IMR-90 (cell line): ENCODE measurements around the gene ZNF593. TPM values are rescaled to one million over a fixed set of nuclear protein-coding genes. Genes with fewer than 3 reads are reported as not detected.
A peak's percentile ranks its signal among the peaks of the same experiment; 100 is the strongest.

Experiments used
- ATAC-seq: fragments of 200-7000 bp; cut with Tn5 transposase; 2 replicates; pipeline ENCODE4 v1.9.1; 2020; ENCODE audit warnings: low read depth, mild to moderate bottlenecking, moderate library complexity
- BruUV-seq: library from RNA; stranded (reverse); fragments of 400-500 nt; replicated peaks from 2 replicates; lab custom pipeline; 2021; lab: Mats Ljungman, UMichigan
- CTCF ChIA-PET: fragments of 300-600 bp; formaldehyde crosslinking; extraction: SDS; loops from one replicate; lab custom pipeline; 2021; ENCODE audit warnings: antibody characterized with exemption; lab: Yijun Ruan, JAX
- POLR2A ChIA-PET: fragments of 300-600 bp; sonication (Branson Sonifier 250); formaldehyde crosslinking; loops from one replicate; lab custom pipeline; 2022; ENCODE audit warnings: antibody characterized with exemption; ENCODE audit not compliant: unreplicated experiment; lab: Charles Lee
- DNase-seq: peaks from one replicate; pipeline ENCODE4 v3.0.0; 2013
- H2AFZ ChIP-seq: replicated peaks from 2 replicates; pipeline ENCODE3; 2013; ENCODE audit warnings: low read length, mild to moderate bottlenecking; ENCODE audit not compliant: poor library complexity
- H2AK5ac ChIP-seq: 2 replicates; pipeline ENCODE4 v1.6.1; 2013; ENCODE audit warnings: low read depth, low read length, inconsistent platforms
- H2AK9ac ChIP-seq: replicated peaks from 2 replicates; pipeline ENCODE3; 2013; ENCODE audit warnings: mild to moderate bottlenecking, low read depth, low read length, moderate library complexity; ENCODE audit not compliant: poor library complexity
- H2BK120ac ChIP-seq: 2 replicates; pipeline ENCODE4 v1.6.1; 2013; ENCODE audit warnings: low read depth, low read length, inconsistent platforms
- H2BK15ac ChIP-seq: 3 replicates; pipeline ENCODE4 v1.6.1; 2013; ENCODE audit warnings: low read depth, low read length, inconsistent platforms
- H2BK20ac ChIP-seq: 2 replicates; pipeline ENCODE4 v1.6.1; 2013; ENCODE audit warnings: low read depth, mild to moderate bottlenecking, inconsistent platforms, low read length, moderate library complexity
- H2BK5ac ChIP-seq: 2 replicates; pipeline ENCODE4 v1.6.1; 2013; ENCODE audit warnings: mild to moderate bottlenecking, low read depth, low read length, inconsistent platforms; ENCODE audit not compliant: poor library complexity, severe bottlenecking
- H3K14ac ChIP-seq: replicated peaks from 2 replicates; pipeline ENCODE4 v1.6.1; 2013; ENCODE audit warnings: low read depth, low read length, inconsistent platforms
- H3K18ac ChIP-seq: 2 replicates; pipeline ENCODE4 v1.6.1; 2013; ENCODE audit warnings: low read depth, low read length, control low read depth
- H3K23ac ChIP-seq: 2 replicates; pipeline ENCODE4 v1.6.1; 2013; ENCODE audit warnings: low read depth, low read length, inconsistent platforms
- H3K27ac ChIP-seq: 2 replicates; pipeline ENCODE4 v1.5.1; 2013; ENCODE audit warnings: mild to moderate bottlenecking, control low read depth, low read length; ENCODE audit not compliant: insufficient read depth
- H3K27me3 ChIP-seq: 2 replicates; pipeline ENCODE4 v1.6.1; 2013; ENCODE audit warnings: low read length; ENCODE audit not compliant: control insufficient read depth, insufficient read depth
- H3K36me3 ChIP-seq: 2 replicates; pipeline ENCODE4 v1.6.1; 2013; ENCODE audit warnings: low read length, mixed read lengths; ENCODE audit not compliant: control insufficient read depth, insufficient read depth
- H3K4ac ChIP-seq: 2 replicates; pipeline ENCODE4 v1.6.1; 2013; ENCODE audit warnings: low read depth, low read length, inconsistent platforms
- H3K4me1 ChIP-seq: 2 replicates; pipeline ENCODE4 v1.6.1; 2013; ENCODE audit warnings: low read length, mixed read lengths; ENCODE audit not compliant: control insufficient read depth, insufficient read depth
- H3K4me2 ChIP-seq: 2 replicates; pipeline ENCODE4 v1.6.1; 2013; ENCODE audit warnings: low read depth, mild to moderate bottlenecking, control low read depth, low read length, moderate library complexity
- H3K4me3 ChIP-seq: 2 replicates; pipeline ENCODE4 v1.5.1; 2013; ENCODE audit warnings: low read depth, mild to moderate bottlenecking, control low read depth, low read length, moderate library complexity; ENCODE audit not compliant: insufficient read depth
- H3K56ac ChIP-seq: 2 replicates; pipeline ENCODE4 v1.6.1; 2013; ENCODE audit warnings: low read length, inconsistent platforms; ENCODE audit not compliant: insufficient read depth; ENCODE audit errors: extremely low read depth
- H3K79me1 ChIP-seq, 2 experiments: 2 replicates each; pipeline ENCODE4 v1.6.1; 2013; ENCODE audit warnings: low read length in 2 of 2, inconsistent platforms in 1 of 2, low read depth in 1 of 2
- H3K9ac ChIP-seq: 2 replicates; pipeline ENCODE4 v1.6.1; 2013; ENCODE audit warnings: low read depth, low read length, control low read depth
- H3K9me1 ChIP-seq: 2 replicates; pipeline ENCODE4 v1.6.1; 2013; ENCODE audit warnings: low read length, inconsistent platforms; ENCODE audit not compliant: insufficient read depth
- H3K9me3 ChIP-seq: 2 replicates; pipeline ENCODE4 v1.6.1; 2013; ENCODE audit warnings: low read length; ENCODE audit not compliant: control insufficient read depth, insufficient read depth
- H4K20me1 ChIP-seq: 2 replicates; pipeline ENCODE4 v1.6.1; 2013; ENCODE audit warnings: low read length, inconsistent platforms; ENCODE audit not compliant: insufficient read depth
- H4K5ac ChIP-seq: 2 replicates; pipeline ENCODE4 v1.6.1; 2013; ENCODE audit warnings: mild to moderate bottlenecking, low read depth, low read length, control low read depth
- H4K8ac ChIP-seq, 2 experiments: 2 replicates each; pipeline ENCODE4 v1.6.1; 2013; ENCODE audit warnings: low read depth in 2 of 2, low read length in 2 of 2, control low read depth in 1 of 2, inconsistent platforms in 1 of 2
- H4K91ac ChIP-seq: 2 replicates; pipeline ENCODE4 v1.6.1; 2013; ENCODE audit warnings: low read depth, low read length, inconsistent platforms; ENCODE audit not compliant: insufficient read depth
- BHLHE40 ChIP-seq: fragments of 150-350 bp; IDR thresholded peaks from 2 replicates; pipeline ENCODE4 v1.6.1; 2016; ENCODE audit warnings: mild to moderate bottlenecking, low read depth, low read length
- CEBPB ChIP-seq: IDR thresholded peaks from 2 replicates; pipeline ENCODE4 v1.6.1; 2012; ENCODE audit warnings: low read depth, low read length, improper control_type of control experiment
- CHD1 ChIP-seq: IDR thresholded peaks from 2 replicates; pipeline ENCODE4 v1.6.1; 2012; ENCODE audit warnings: low read depth, low read length, improper control_type of control experiment
- CTCF ChIP-seq: conservative IDR thresholded peaks from 2 replicates; pipeline ENCODE4 v1.5.1; 2012; ENCODE audit warnings: mild to moderate bottlenecking, low read depth, low read length, improper control_type of control experiment
- ELK1 ChIP-seq: fragments of 150-350 bp; IDR thresholded peaks from 2 replicates; pipeline ENCODE4 v1.6.1; 2016; ENCODE audit warnings: low read depth, mild to moderate bottlenecking, low read length, moderate library complexity, borderline replicate concordance
- FOS ChIP-seq: fragments of 150-350 bp; IDR thresholded peaks from 2 replicates; pipeline ENCODE4 v1.6.1; 2016; ENCODE audit warnings: low read depth, low read length
- MAFK ChIP-seq: IDR thresholded peaks from 2 replicates; pipeline ENCODE4 v1.6.1; 2012; ENCODE audit warnings: low read depth, low read length, improper control_type of control experiment
- MAZ ChIP-seq: IDR thresholded peaks from 2 replicates; pipeline ENCODE4 v1.6.1; 2012; ENCODE audit warnings: low read depth, mild to moderate bottlenecking, low read length, improper control_type of control experiment, moderate library complexity, borderline replicate concordance
- MXI1 ChIP-seq: IDR thresholded peaks from 2 replicates; pipeline ENCODE4 v1.6.1; 2012; ENCODE audit warnings: low read depth, mild to moderate bottlenecking, low read length, moderate library complexity, borderline replicate concordance
- NFE2L2 ChIP-seq: fragments of 150-350 bp; IDR thresholded peaks from 2 replicates; pipeline ENCODE4 v1.6.1; 2016; ENCODE audit warnings: low read depth, mild to moderate bottlenecking, low read length
- RAD21 ChIP-seq: IDR thresholded peaks from 2 replicates; pipeline ENCODE4 v1.6.1; 2012; ENCODE audit warnings: low read length, improper control_type of control experiment
- RCOR1 ChIP-seq: IDR thresholded peaks from 2 replicates; pipeline ENCODE4 v1.6.1; 2012; ENCODE audit warnings: mild to moderate bottlenecking, low read length, improper control_type of control experiment; ENCODE audit not compliant: insufficient replicate concordance
- RFX5 ChIP-seq: IDR thresholded peaks from 2 replicates; pipeline ENCODE4 v1.8.0; 2012; ENCODE audit warnings: low read depth, mild to moderate bottlenecking, low read length, moderate library complexity
- SMC3 ChIP-seq: fragments of 150-350 bp; IDR thresholded peaks from 2 replicates; pipeline ENCODE4 v1.6.1; 2016; ENCODE audit warnings: low read depth, mild to moderate bottlenecking, antibody characterized with exemption, low read length, moderate library complexity
- USF2 ChIP-seq: fragments of 150-350 bp; IDR thresholded peaks from 2 replicates; pipeline ENCODE4 v1.6.1; 2017; ENCODE audit warnings: mild to moderate bottlenecking, antibody characterized with exemption, low read length, low read depth
- WGBS, 2 experiments: methylation state at CpG; one replicate each; pipeline versions ENCODE4 v1.1.5 to v1.1.7; 2013; ENCODE audit warnings: missing lambda C conversion rate in 2 of 2; ENCODE audit not compliant: insufficient read length in 1 of 2; ENCODE audit errors: extremely low coverage in 2 of 2; 5-methylcytosine and 5-hydroxymethylcytosine counted together
- dilution Hi-C: fragments of 300-500 bp; cut with HindIII; formaldehyde crosslinking; loops from one replicate; pipeline ENCODE4 v1.14.3; 2018; ENCODE audit warnings: low sequenced_read_pairs; ENCODE audit not compliant: unreplicated experiment
- in situ Hi-C: fragments of 300-500 bp; cut with MboI; formaldehyde crosslinking; loops from 3 replicates; pipeline ENCODE4 v1.14.3; 2019; ENCODE audit warnings: low sequenced_read_pairs, inconsistent platforms, mixed read lengths
- intact Hi-C: fragments of 100-400 bp; cut with micrococcal nuclease; formaldehyde crosslinking; loops from 2 replicates; pipeline ENCODE4 v1.10.0; 2022
- polyA plus RNA-seq, 3 experiments: library from polyadenylated mRNA; depleted of rRNA; stranded (reverse); fragments of >200 nt; gene quantifications; 2 replicates each; pipeline ENCODE4 v1.2.3, GENCODE V29; 2012; ENCODE audit warnings: low replicate concordance in 1 of 3
- total RNA-seq: library from RNA; depleted of rRNA; stranded (reverse); fragments of >200 nt; gene quantifications from 2 replicates; pipeline ENCODE4 v1.2.3, GENCODE V29; 2012

ZNF593 gene
- total and polyA plus RNA-seq, 2 of the 4 experiments (the other 2 are of a cell fraction) = 22.2 to 57.7 TPM

DNA sequence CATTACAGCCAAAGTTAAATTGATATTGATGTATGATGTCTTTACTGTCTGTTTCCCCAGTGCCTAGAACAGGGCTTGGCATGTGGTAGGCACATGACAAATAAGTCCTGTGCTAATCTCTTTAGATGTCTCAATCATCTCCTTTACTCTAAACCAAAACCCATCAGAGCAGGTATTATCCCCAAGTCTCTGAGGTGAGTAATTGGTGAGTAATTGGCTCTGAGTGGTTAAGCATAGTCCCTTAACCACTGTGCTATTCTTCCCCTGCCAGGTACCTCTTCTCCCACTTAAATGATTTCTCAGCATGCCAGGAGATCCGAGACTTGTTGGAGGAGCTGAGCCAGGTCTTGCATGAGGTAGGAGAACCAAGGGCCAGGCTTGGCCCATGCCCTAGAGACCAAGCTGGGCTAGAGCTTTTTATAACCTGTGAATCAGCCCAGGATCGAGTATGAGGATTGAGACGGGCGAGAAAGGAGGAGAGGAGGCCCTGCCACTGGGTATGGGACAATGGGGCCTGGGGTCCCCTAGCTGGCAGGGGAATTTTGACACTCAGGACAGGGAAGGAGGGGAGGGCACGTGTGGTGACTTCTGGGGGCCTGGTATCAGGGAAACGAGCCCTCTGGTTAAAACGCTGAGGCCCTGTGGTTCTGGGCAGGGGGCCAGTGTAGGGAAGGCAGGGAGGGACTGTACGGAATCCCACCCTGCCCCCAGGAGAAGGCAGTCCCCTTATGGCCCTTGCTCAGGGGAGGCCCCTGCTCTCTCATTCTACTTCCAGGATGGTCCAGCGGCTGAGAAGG, 12.1 kb downstream of the ZNF593 start:
- H2BK20ac ChIP-seq = no peak overlapping the region
- CTCF ChIA-PET = interaction anchor here (1.4 kb wide), 1 partner anchor 12 kb away, joined by 4 read pairs; the partner anchor contains the start of gene ZNF593
- POLR2A ChIA-PET = no interaction called here
- TF ChIP-seq MAFK (no peak), MAZ (no peak), SMC3 (no peak), RFX5 (no peak), MXI1 (no peak), FOS (no peak), RAD21 (no peak), NFE2L2 (no peak), ELK1 (no peak), CEBPB (no peak), CTCF (no peak), BHLHE40 (no peak), CHD1 (no peak), USF2 (no peak), RCOR1 (no peak)

More for the DNA sequence above, 12.1 kb downstream of the ZNF593 start:
- no peak overlapping the region for H4K8ac ChIP-seq
- no peaks in the 10 kb centered on the region for H3K4me1 ChIP-seq
- H3K79me1 ChIP-seq = no peaks in the 10 kb centered on the region
- no peak overlapping the region for H3K4me2 ChIP-seq
- H2AK5ac ChIP-seq = no peak overlapping the region
- no peak overlapping the region for H2BK120ac ChIP-seq
- ATAC-seq (no peak), DNase-seq (peak; percentile 13)
- dilution Hi-C loops = no loop called here
- H3K4ac ChIP-seq = no peak overlapping the region
- H3K18ac ChIP-seq = no peak overlapping the region
- no peaks in the 10 kb centered on the region for H3K9me3 ChIP-seq
- H3K14ac ChIP-seq = no peak overlapping the region
- H3K27ac ChIP-seq = no peak overlapping the region
- no peak overlapping the region for H2BK5ac ChIP-seq
- no peaks in the 10 kb centered on the region for H4K20me1 ChIP-seq
- peaks cover 3% of the 10 kb centered on the region for H3K27me3 ChIP-seq
- intact Hi-C loops = no loop called here
- no peak overlapping the region for H2BK15ac ChIP-seq
- no peak overlapping the region for H4K5ac ChIP-seq
- in situ Hi-C loops = no loop called here
- no peak overlapping the region for H3K56ac ChIP-seq
- H3K23ac ChIP-seq = no peak overlapping the region
- no peak overlapping the region for H2AK9ac ChIP-seq
- no peaks in the 10 kb centered on the region for H3K9me1 ChIP-seq
- 20% methylated on average over 4 of the region's 9 CpGs; no CpG with 5 or more reads in 1 of the 2 experiments for WGBS, 2 experiments
- H4K91ac ChIP-seq = no peak overlapping the region
- H3K4me3 ChIP-seq = no peak overlapping the region
- no peaks in the 10 kb centered on the region for H3K36me3 ChIP-seq
- no peak overlapping the region for H3K9ac ChIP-seq
- BruUV-seq = no TSS peak
- no peak overlapping the region for H2AFZ ChIP-seq
